GM18511 (cell line): ENCODE results near the gene ATP6V1B1.

Experiments used
- ATAC-seq: cut with Tn5 transposase; IDR thresholded peaks from one replicate; pipeline ENCODE4 v1.9.1; 2021; ENCODE audit warnings: mild to moderate bottlenecking, moderate library complexity; ENCODE audit not compliant: unreplicated experiment

The ATP6V1B1 gene

DNA sequence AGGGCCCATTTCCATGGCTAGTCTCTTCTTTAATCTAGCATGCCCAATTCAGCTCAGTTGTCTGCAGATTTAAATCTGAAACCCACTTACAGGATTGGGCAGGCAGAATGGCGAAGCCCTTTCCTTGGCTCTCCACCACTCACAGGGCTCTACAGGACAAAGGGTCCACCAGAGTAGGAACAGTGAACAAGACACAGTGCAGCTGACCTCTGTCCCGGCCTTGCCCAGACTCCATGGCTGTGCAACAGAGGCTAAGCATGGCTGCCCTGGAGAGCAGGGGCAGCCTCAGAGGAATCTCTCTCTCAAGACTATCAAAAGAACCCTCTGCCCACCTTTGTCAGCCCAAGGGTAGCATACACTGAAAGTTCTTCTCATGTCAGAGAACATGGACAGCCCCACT, 9.7 kb upstream of the ATP6V1B1 start:
- ATAC-seq, result no peak

DNA sequence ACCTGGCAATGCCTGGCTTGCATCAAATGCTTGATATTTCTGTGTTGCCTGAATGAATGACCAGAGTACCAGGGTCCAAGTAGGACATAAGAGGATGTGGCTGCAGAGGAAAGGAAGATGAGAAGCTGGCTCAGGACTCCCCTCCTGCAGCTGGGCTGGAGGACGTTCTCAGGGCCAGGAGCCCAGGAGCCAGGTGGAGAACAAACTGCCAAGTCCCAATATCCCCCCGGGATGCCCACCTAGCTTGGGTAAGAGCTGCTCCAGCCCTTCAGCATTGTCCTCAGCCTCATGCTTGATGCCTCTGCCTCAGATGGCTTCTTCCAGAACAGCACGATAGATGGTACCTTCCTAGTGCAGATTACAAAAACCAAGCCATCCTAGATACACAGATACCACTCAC, 8.6 kb upstream of the ATP6V1B1 start:
- ATAC-seq, result no peak

DNA sequence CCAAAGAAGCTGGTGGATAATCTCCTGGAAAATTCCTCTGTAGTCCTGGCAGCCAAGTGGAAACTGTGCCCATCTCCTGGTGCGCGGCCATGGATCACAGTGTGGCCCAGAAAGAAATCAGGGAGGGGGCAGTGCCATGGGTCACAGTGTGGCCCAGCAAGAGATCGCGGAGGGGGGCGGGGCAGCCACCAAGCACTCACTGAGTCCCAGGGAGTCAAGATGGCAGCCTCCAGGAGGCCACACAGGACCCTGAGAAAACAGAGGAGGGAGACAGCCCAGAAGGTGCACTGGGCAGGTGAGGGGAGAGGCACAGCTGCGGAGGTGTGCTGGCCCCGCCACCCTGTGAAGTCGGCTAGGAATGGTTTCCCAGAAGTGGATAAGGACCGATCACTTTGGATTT, 8.1 kb upstream of the ATP6V1B1 start:
- no peak for ATAC-seq

- ATAC-seq, result no peak
Observed at GRCh38 chr2:70928366-70928765, 7.3 kb upstream of the ATP6V1B1 start.

DNA sequence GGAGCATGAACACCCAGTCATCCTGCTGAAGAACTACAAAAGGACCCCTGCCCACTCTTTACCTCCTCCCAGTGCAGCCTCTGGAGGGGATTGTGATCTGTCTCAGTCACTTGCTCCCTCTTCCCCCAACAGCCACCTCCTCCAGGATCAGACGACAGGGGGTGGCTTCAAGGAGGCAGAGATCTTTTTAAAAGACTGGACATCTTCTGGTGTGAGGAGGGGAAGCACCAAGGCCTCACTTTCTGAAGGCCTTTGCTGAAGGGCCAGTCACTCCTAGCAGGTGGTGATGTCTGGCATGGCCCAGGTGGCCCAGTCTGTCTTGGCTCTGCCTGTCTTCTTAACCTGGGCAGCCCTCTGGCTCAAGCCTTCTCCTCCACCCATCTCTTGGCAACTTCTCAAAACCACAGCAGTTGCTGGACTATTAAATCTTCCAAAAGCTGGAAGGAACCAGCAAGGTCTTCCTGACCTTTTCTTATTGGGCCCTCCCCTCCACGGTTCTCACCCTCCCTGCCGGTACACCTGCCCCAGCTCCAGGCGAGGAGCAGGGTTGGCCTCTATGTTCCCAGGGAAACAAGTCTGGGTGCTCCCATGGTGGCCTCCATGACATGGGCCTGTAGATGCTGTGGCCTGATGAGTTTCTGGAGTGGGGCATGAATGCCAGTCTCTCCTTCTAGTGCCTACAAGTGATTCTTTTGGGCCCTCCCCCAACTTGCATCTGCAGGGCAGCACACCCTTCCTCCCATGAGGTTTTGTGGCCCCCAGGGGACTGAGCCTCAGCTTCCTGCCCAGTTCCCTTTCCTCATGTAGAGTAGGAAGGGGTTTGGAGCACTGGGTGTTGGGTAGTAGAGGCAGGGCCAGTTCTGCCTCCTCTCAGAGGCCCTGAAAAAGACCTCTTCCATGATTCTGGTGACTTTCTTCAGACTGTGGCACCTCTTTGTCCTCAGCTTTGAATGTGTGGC, 5.0 kb upstream of the ATP6V1B1 start:
- no peak for ATAC-seq

- ATAC-seq, result no peak
Observed at GRCh38 chr2:70931376-70932000, 4.2 kb upstream of the ATP6V1B1 start.

- ATAC-seq, result no peak
Observed at GRCh38 chr2:70932631-70933230, 3.0 kb upstream of the ATP6V1B1 start.

- no peak for ATAC-seq
Observed at GRCh38 chr2:70934981-70935380, 719 bp upstream of the ATP6V1B1 start.

- ATAC-seq, result no peak
Observed at GRCh38 chr2:70936165-70936978, 672 bp downstream of the ATP6V1B1 start.

- ATAC-seq, result no peak
Observed at GRCh38 chr2:70936979-70937811, 1.5 kb downstream of the ATP6V1B1 start.

DNA sequence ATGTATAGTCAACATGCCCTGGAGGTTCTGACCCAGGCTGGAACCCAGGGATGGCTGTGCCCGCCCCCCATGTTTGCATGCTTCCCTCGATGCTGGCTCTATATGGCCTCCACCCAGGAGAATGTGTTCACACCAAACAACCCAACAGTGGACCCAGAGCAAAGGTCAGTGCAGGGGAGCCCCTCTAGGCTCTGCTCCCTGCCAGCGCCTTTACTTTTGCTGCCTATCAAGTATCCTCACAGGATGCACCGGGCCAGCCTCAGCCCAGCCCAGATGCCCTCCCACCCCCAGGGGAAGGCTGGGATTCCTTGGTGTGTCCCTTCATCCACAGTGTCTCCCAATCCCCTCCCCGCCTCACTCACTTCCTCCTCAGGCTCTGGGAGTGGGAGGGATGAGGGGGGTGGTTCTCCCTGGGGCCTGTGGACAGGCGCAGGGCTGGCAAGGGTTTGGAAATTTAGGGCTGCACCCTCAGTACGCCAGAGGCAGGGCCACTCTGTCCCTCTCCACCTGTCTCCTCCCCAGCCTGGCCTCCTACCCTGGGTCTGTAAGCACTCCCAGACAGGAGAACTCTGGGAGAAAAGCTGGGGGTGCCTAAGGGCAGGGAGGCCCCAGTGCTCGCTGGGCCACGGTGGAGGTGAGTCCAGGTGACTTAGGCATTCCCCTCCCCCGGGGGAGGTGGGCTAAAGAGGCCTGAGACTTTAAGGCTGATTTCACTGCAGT, 2.3 kb downstream of the ATP6V1B1 start:
- ATAC-seq, result no peak

- ATAC-seq, result no peak
Observed at GRCh38 chr2:70938586-70938950, 2.9 kb downstream of the ATP6V1B1 start.

DNA sequence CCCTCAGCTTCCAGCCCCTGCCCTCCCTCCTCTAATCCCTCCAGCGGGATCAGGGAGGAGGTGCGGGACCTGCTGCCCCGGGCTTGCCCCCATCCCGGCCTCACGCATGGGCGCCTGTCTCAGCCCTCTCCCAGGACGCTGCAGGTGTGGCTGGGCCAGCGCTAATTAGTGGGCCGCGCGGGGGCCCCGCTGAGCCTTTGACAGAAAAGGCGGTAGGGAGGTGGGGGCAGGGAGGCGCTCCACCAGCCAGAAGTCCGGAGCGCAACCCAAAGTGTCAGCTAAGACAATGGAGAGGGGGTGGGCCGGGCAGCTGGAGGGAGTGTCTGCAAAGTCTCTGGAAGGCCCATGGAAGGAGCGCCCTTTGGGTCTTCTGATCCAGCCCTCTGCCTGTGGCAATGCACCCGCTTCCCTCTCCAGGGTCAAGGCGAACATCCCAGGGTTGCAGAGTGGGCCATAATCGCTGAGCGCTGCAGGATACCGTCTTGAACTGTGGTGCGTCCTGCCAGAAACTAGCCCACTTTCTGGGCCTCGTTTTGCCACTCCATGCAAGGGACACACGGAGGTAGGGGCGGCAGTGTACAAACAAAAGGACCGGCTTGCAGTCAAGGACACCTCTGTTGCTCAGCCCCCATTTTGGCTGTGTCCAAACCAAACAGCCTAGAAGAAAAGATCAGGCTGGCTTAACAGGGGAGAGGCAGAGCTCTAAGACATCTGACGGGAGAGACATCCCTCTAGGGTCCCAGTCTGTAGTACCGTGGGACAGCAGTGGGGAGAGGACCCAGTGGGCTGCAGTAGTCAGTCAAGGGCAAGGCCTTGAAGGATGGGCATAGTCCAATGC, 3.5 kb downstream of the ATP6V1B1 start:
- no peak for ATAC-seq

GRCh38 chr2:70939839-70940580, 4.3 kb downstream of the ATP6V1B1 start:
- ATAC-seq, result no peak

DNA sequence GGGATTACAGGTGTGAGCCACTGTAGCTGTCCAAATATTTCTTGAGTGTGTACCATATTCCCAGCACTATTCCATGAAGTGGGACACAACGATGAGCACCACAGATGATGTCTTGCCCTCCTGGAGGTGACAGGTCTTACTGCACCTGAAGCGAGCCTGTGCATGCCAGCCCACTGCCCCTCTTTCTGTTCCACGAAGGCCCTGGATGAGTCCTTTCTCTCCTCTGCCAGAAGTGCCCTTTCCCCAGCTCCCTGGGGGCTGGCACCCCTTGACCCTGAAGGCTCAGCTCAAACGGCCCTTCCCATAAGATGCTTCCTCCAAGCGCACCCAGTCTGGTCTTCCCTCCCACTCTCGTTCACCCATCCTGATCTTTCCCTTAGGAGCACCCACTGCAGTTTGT, 5.5 kb downstream of the ATP6V1B1 start:
- no peak for ATAC-seq

- no peak for ATAC-seq
Observed at GRCh38 chr2:70941701-70942100, 6.0 kb downstream of the ATP6V1B1 start.

DNA sequence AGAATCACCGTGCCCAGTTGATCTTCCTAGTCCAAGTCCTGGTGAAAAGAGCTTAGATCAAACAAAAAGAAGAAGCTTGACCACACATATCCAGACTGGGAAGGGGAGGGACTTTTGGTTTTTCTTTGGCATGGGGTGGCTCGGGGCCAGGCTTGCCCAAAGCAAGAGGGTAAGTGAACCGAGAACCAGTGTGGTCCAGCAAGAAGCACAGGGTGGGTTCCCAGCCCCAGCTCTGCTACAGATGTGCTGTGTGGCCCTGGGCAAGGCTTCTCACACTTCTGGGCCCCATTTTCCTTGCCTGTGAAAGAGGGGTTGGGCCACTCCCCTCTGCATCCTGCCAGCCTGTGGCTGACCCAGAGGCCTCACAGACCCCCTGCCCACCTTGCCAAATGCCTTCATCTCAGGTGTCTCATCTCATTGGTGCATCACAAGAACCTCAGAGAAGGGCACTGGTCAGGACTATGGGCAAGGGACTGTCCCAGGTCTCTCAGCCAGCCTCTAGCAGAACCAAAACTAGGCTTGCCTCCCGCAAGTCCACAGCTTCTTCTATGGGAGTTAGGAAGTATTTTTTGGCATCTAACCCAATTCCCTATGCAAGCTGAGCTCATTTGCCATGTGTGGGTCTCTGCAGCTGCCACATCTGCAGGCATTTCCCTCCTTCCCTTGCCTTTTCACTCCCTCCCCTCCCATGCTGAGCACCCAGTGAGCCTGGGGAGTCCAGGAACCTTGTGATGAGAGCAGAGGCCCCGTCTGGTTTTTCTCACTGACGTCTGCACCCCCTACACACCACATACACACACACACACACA, 6.9 kb downstream of the ATP6V1B1 start:
- no peak for ATAC-seq
